GM21526 (cell line): ENCODE results near the gene PPP2R5C.

ENCODE experiments used
- ATAC-seq: cut with Tn5 transposase; IDR thresholded peaks from one replicate; pipeline ENCODE4 v1.9.1; 2021; ENCODE audit warnings: moderate library complexity; ENCODE audit not compliant: unreplicated experiment, low FRiP score

Gene PPP2R5C

DNA sequence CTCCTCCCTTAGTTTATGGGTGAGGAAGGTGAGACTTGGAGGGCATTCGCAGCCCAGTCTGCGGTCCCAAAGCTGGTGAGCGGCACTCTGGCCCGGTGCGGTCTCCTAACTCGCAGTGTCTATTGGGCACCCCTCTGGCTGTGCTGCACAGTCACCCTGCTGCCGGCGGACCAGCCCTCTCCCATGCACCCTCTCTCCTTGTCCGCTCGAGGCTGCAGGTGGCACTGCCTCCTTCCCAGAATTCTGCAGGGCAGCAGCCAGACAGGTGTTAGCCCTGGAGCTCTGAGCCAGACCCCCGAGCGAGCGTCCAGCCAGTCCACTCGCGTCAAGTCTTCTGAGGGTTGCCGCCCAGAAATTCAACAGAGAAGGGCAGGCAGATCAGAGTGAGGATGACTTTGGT is 146.1 kb downstream of the PPP2R5C start:
- ATAC-seq = no peak

DNA sequence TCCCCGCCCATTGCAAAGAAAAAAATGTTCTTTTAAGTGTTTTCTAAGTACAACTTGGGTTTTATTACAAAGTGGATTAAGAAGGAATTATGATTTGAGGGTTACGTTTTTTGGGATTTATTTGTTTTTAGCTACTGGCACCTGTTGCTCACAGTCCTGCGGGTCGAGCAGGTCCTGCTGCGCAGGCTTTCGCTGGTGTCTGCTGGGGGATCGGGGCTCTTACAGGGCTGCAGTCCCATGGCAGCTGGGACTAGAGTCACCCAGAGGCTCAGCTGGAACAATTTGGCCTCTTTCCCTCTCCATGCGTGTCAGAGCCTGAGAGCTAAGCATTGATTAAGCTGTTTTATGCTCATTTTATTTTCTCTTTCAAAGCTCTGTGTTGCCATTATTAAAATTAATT is 147.3 kb downstream of the PPP2R5C start:
- ATAC-seq = no peak

DNA sequence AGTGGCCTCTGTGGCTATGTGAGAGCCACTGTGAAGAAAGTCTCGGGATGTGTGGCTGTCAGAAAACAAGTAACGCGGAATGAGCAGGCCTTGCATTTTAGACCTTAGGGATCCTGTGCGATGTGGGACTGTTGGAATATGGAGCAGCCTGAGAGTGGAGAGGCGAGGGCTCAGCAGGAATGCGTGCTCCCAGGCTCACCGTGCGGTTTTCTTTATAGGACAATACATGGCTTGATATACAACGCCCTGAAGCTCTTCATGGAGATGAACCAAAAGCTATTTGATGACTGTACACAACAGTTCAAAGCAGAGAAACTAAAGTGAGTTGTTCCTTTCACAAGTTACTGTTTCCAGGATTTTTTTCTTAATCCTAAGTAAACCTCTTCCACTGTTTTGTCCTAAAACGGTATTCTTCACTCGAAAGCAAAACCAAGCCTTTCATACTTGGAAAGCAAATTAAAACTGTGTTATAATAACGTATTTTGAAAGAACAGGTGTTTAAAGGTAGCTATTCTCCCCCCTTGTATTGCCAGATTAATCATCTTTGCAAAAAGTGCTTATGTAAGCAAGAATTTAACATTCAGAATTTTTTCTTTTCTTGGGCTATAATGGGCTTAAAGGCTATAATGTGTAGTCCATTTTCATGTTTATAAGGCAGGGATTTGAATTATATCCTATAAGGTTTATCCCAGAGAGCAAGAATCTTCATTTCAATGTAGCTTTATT is 148.0 kb downstream of the PPP2R5C start:
- no peak for ATAC-seq

GRCh38 chr14:101912841-101913240 is 151.3 kb downstream of the PPP2R5C start:
- ATAC-seq = no peak

GRCh38 chr14:101914083-101914482 is 152.6 kb downstream of the PPP2R5C start:
- no peak for ATAC-seq

GRCh38 chr14:101915871-101916815 is 154.6 kb downstream of the PPP2R5C start:
- no peak for ATAC-seq

DNA sequence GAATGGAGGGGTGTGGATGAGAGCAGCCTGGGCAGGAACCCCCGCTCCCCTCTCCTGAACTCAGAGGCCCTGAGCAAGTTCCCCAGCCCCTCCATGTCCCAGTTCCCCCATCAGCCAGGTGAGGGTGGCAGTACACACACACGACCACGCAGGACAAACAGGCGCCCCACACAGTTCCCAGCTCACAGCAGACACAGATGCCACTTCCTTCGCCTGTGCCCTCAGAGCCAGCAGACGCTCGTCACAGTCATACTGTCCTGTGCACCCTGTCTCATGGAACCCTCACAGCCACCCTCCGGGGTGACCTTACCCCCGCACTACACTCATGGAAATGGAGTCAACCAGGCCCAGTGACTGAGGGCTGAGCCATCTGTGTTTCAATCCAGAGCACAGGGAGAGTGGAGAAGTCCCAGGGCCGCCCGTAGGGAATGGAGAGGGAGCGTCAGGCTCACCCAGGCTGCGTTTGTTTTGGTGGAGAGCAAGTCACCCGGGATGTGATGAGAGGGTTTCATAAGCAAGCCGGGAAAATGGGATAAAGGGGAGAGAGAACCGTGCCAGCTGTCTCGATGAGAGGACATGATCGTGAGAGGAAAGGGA is 155.4 kb downstream of the PPP2R5C start:
- no peak for ATAC-seq

DNA sequence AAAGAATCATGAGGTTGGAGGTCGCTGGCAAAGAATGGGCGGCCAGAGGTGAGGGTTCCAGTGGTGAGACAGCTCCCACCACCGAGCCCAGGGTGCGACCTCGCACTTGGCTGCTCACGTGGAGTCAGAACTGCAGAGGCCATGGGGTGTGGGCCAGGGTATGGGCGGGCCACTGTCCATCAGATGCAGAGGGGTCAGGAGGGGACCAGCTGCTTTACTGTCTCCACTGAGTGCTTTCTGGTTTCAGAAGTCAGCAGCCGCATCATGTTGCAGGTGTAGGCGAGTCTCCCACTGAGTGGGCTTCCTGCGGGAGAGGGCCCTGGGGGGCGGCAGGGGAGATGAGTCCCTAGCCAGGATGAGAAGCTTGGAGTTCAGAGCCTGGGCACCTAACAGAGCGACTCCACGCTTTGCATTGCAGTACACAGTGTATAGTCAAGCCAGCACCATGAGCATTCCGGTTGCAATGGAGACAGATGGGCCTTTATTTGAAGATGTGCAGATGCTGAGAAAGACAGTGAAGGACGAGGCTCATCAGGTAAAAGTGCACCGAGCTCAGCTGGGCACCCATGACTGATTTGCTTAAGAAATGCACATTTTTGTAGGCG is 156.0 kb downstream of the PPP2R5C start:
- ATAC-seq = no peak

DNA sequence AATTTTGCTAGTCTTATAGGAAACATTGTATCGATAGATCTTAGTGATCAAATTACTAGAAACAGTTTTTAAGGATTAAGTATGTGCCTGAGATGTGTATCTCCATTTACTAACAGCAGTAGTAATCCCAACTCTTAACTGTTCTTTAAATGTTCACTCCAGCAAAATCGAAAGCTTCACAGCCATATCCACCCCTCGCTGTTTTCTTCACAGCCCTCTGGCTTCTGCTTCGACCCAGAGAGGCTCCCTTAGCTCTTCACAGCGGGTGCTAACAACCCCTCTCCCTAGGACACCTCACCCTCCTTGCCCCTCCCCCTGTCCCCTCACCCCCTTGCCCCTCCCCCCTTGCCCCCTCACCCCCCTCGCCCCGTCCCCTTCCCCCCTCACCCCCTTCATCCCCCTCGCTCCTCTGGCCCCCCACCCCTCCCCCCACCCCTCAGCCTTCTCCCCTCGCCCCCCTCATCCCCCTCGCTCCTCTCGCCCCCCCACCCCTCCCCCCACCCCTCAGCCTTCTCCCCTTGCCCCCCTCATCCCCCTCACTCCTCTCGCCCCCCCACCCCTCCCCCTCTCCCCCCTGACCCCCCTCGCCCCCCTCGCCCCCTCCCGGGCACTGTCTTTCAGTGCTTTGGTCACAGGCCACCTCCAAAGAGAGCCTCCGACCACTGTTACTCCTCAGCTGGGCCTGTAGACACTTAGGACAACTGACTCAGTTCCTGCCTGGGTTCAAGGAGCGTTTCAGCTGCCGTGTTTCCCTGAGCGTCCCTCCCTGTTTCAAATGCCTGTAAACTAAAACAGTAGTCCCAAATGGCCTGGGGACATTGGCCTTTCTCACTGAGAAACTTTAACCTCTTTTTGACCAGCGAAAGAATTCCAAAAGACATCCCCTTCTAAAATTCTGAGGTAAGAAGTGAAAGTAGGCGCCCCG is 156.8 kb downstream of the PPP2R5C start:
- no peak for ATAC-seq

- ATAC-seq = no peak
Measured at GRCh38 chr14:101920271-101920670, 158.8 kb downstream of the PPP2R5C start.

- ATAC-seq = no peak
Measured at GRCh38 chr14:101922866-101923265, 161.4 kb downstream of the PPP2R5C start.

GRCh38 chr14:101925152-101925551 is 163.6 kb downstream of the PPP2R5C start:
- ATAC-seq = no peak

DNA sequence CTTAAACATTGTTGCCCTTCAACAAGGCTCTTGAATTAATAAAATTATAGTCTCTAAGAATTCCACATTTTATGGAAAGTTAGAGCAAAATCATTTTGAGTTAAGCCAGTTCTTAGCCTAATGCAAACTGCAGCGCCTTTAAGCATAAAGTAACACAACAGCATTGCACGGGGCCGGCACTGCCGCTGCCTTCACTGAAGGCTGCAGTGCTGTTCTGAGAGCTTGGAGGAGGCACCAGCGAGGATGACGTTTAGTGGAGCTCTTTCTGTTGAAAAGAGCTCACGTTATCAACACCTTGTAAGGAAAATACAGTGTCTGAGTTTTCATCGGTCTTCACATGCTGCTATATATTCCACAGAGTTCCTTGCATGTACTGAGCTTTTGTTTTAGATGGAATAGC is 164.6 kb downstream of the PPP2R5C start:
- no peak for ATAC-seq

- no peak for ATAC-seq
Measured at GRCh38 chr14:101926620-101927019, 165.1 kb downstream of the PPP2R5C start.

GRCh38 chr14:101927859-101928258 is 166.3 kb downstream of the PPP2R5C start:
- ATAC-seq = no peak

- ATAC-seq = no peak
Measured at GRCh38 chr14:101928415-101928841, 166.9 kb downstream of the PPP2R5C start.

- no peak for ATAC-seq
Measured at GRCh38 chr14:101929096-101929495, 167.6 kb downstream of the PPP2R5C start.

GRCh38 chr14:101929946-101930345 is 168.4 kb downstream of the PPP2R5C start:
- no peak for ATAC-seq

DNA sequence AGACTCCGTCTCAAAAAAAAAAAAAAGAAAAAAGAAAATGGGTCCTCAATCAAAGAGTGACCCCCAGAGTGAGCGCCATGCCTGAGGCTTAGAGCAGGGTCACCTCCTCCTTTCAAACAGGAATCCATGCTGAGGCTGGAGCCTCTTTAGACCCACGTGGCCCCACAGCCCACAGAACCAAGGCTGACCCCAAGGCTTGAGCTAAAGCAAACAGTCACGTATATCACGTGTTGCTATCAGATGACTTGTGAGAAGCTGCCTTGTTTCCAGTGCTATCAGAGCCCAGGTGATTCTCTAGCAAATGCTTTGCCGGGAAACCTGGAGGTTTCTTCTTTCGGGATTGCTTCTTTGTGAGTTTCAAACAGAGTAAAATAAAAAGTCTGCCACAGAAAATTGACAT is 171.2 kb downstream of the PPP2R5C start:
- no peak for ATAC-seq

DNA sequence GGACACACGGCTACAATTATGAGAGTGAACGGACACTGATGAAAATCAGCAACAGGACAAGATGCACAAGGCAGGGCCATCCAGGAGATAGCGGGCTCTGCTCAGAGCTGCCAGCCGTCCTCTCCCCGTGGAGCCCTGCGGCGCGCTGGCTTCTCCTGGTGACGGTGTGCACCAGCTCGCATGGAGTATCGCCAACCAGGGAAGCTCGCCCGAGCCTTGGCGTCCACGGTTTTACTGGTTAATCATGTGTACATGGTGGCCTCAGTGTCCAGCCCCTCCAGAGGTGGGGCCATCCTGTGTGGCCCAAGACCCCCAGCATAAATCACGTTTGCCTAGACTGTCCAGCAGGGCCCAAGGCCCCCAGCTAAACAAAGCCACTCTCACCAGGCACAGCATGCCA is 171.7 kb downstream of the PPP2R5C start:
- no peak for ATAC-seq
